HG03342 (cell line): ENCODE results near the gene PSKH1.

Experiments
- ATAC-seq: cut with Tn5 transposase; IDR thresholded peaks from one replicate; pipeline ENCODE4 v1.9.1; 2021; ENCODE audit warnings: mild to moderate bottlenecking, moderate library complexity; ENCODE audit not compliant: unreplicated experiment

Gene PSKH1

GRCh38 chr16:67865318-67865717 is 27.7 kb upstream of the PSKH1 start:
- no peak for ATAC-seq

GRCh38 chr16:67868290-67868689 is 24.8 kb upstream of the PSKH1 start:
- ATAC-seq = no peak

GRCh38 chr16:67869653-67870052 is 23.4 kb upstream of the PSKH1 start:
- ATAC-seq = no peak

- no peak for ATAC-seq
Observed at GRCh38 chr16:67871256-67871655, 21.8 kb upstream of the PSKH1 start.

DNA sequence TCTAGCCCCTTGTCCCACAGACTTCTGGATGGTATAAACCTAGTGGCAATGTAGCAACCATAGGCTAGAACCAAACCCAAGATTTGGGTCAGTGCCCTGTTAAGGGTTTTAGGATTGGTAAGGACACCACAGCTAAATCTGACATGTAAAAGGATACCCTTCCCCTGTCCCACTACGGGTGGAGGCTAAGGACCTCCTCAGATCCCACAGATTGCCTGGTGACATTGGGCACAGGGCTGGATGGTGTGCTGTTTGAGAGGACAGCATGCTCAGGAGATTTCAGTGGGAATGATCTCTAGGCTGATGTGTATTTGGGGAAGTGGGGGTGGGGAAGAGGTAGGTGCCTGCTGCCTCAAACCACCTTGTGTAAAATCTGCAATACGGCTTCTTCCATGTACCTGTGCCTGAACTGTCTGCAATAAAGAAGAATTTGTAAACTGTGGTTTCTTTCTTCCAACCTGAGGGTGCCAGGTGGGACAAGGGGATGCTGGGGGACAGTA is 20.9 kb upstream of the PSKH1 start:
- ATAC-seq = no peak

DNA sequence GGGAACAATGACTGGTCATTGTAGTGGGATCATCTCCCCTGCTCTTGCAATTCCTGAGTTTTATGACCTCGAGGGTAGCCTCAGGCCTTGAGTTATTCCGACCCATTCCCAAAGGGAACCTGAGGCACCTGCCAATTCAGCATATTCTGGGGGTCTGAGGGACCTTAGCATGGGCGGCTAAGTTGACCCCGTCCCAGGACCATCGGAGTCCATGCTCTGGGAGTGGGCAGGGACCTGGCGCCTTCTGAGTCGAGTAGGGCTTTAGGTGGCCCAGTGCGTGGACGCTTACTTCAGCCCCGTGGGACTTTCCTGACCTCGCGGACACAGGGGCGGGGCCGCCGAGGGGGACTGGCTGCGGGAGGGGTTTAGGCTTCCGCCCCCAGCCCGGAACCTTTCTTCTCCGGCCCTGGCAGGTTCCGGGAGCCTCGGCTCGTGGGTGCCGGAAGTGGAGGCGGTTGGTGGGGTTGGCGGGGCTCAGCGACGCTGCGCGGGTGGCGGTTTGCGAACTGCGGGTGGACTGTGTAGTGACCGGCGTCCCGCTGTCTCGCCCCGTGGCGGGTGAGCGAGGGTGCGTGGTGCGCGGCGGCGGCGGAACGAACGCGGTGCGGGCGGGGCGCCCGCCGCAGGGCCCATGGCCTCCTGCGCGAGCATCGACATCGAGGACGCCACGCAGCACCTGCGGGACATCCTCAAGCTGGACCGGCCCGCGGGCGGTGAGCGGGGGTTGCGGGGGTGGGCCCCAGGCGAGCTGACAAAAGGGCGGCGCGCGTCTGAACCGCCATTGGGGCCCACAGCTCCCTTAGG is 20.2 kb upstream of the PSKH1 start, which contains the start of gene EDC4:
TSS of gene EDC4 (plus strand) at position 422 of the 804 bp plus-strand sequence. CDS start at position 632, 210 bp downstream.
- ATAC-seq = peak; percentile 67

GRCh38 chr16:67873435-67874370 is 19.4 kb upstream of the PSKH1 start:
- ATAC-seq = no peak

DNA sequence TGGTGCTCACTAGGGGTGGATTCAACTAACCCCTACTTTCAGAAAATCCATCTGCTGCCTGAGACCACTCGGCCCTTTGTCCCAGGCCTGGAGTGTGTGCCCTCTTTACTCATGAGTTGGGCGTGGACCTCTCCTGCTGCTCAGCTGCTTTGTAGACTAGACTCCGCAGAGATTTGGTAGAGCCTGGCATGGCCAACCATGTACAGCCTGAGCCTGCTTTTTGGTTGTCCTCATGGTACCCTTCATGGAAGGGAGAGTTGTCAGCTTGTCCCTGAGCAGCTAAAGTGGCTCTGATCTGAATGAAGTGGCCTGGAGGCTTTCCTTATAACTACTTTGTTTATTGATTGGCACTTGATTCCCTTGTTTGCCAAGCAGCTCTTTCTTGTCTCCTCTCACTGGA is 18.7 kb upstream of the PSKH1 start:
- ATAC-seq = no peak

GRCh38 chr16:67877064-67877463 is 16.0 kb upstream of the PSKH1 start:
- no peak for ATAC-seq

DNA sequence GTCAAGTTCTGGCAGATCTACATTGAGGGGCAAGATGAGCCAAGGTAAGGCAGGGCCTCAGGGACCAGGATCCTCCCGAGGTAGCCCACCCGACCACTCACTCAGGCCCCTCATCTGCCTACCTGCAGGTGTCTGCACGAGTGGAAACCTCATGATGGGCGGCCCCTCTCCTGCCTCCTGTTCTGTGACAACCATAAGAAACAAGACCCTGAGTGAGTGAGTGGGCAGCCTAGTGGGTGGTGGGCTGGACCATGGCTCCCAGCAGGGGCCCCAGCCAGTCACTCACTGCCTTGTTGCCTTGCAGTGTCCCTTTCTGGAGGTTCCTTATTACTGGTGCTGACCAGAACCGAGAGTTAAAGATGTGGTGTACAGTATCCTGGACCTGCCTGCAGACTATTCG is 14.8 kb upstream of the PSKH1 start:
- ATAC-seq = no peak

DNA sequence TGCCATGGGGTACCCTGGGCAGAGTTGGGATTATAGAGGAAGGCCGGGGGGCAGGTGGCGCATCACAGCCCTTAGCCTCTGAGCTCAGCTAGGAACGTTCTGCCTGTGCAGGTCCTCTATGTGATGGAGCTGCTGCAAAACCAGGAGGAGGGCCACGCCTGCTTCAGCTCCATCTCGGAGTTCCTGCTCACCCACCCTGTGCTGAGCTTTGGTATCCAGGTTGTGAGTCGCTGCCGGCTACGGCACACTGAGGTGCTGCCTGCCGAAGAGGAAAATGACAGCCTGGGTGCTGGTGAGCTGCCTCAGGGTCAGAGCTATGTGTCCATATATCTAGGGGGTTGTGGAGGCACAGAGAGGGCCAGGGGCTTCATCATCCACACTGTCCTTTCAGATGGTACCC is 14.2 kb upstream of the PSKH1 start:
- no peak for ATAC-seq

DNA sequence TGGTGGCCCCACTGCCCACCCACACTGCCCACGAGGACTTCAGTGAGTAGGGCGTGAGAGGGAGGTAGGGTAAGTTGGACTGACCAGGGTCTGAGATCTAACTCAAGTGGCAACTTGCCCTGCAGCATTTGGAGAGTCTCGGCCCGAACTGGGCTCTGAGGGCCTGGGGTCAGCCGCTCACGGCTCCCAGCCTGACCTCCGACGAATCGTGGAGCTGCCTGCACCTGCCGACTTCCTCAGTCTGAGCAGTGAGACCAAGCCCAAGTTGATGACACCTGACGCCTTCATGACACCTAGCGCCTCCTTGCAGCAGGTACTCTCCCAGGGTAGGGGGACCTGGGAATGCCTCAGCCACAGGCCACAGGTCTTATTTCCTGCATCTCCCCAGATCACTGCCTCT is 13.6 kb upstream of the PSKH1 start:
- no peak for ATAC-seq

GRCh38 chr16:67879936-67880335 is 13.1 kb upstream of the PSKH1 start:
- no peak for ATAC-seq

DNA sequence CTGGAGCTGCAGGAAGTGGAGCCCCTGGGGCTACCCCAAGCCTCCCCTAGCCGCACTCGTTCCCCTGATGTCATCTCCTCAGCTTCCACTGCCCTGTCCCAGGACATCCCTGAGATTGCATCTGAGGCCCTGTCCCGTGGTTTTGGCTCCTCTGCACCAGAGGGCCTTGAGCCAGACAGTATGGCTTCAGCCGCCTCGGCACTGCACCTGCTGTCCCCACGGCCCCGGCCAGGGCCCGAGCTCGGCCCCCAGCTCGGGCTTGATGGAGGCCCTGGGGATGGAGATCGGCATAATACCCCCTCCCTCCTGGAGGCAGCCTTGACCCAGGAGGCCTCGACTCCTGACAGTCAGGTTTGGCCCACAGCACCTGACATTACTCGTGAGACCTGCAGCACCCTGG is 12.5 kb upstream of the PSKH1 start:
- ATAC-seq = no peak

- ATAC-seq = no peak
Observed at GRCh38 chr16:67881621-67882161, 11.4 kb upstream of the PSKH1 start.

DNA sequence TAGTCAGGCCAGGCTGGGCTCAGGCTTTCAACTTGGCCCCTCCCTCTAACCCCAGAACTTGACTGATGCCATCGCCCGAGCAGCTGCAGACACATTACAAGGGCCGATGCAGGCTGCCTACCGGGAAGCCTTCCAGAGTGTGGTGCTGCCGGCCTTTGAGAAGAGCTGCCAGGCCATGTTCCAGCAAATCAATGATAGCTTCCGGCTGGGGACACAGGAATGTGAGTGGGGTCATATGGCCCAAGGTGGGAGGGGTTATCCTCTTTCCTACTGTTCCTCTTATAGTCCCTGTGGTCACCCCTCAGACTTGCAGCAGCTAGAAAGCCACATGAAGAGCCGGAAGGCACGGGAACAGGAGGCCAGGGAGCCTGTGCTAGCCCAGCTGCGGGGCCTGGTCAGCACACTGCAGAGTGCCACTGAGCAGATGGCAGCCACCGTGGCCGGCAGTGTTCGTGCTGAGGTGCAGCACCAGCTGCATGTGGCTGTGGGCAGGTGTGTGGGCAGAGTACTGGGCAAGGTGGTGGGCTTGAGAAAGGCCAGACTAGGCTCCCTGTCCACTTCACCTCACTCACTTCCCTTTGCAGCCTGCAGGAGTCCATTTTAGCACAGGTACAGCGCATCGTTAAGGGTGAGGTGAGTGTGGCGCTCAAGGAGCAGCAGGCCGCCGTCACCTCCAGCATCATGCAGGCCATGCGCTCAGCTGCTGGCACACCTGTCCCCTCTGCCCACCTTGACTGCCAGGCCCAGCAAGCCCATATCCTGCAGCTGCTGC is 10.5 kb upstream of the PSKH1 start:
- no peak for ATAC-seq

DNA sequence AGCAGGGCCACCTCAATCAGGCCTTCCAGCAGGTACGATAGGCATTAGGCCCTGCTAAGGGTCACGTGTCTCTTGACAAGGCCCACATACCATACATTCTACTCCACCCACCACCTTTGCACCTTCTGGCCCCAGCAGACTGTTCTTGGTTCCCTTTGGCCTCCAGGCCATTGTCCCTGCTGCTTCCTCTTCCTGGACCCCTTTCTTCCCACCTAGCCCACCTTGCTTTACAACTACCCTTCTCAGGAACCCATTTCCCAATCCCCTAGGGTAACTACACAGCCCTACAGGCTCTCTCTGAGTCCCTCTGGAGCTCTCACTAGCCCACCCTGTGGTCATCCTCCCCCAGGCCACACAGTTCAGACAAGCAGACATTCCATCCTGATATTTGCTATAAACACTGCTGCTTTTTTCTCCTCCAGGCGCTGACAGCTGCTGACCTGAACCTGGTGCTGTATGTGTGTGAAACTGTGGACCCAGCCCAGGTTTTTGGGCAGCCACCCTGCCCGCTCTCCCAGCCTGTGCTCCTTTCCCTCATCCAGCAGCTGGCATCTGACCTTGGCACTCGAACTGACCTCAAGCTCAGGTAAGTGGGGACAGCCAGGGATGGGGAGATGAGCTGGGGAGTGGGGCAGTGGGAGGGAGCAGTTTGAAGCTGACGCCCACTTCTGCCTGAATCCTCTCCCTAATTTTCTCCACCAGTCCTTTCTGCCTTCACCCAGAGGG is 9.7 kb upstream of the PSKH1 start:
- ATAC-seq = no peak

DNA sequence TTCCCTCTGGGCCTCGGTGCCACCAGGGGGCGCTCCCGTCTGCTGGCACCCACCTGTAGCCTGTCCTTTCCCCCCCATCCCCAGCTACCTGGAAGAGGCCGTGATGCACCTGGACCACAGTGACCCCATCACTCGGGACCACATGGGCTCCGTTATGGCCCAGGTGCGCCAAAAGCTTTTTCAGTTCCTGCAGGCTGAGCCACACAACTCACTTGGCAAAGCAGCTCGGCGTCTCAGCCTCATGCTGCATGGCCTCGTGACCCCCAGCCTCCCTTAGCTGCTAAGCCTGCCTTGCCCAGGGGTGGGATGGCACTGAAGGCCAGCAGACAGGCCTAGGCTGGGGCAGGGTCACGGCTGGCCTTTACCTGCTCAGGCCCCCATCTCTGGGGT is 9.2 kb upstream of the PSKH1 start:
- no peak for ATAC-seq

DNA sequence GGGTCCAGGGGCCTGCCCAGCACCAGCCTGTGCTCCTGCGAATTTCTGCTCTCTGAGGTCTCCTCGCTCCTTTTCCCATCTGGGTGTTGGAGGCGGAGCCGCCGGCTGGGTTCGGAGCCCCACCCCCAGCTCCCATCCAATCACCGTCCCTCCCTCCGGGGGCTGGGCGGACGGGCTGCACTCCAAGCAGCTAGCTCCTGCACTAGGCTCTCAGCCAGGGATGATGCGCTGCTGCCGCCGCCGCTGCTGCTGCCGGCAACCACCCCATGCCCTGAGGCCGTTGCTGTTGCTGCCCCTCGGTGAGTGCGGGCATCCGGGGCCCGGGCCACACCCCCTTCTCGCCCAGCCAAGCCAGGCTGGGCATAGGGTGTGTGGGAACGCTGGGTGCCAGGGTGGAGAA is 8.4 kb upstream of the PSKH1 start, which contains the start of gene NRN1L:
TSS of gene NRN1L (plus strand) at position 202 of the 400 bp plus-strand sequence. CDS start at position 221, 19 bp downstream.
- ATAC-seq = no peak

DNA sequence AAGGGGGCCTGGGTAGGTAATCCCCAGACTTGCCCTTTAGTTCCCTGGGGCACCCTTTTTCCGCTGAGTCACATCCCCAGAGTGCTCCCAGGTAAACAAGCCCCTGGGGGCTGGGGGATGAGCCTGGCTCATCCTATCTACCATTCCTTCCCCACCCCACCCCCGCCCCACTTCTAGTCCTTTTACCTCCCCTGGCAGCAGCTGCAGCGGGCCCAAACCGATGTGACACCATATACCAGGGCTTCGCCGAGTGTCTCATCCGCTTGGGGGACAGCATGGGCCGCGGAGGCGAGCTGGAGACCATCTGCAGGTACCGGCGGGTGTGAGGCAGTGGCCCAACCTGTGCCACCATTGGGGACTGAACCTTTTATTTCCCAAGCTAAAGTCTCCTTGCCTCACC is 7.5 kb upstream of the PSKH1 start:
- ATAC-seq = no peak
